ENCODE data around the gene TLE5. TPM values are rescaled to one million over a fixed set of nuclear protein-coding genes. Genes with fewer than 3 reads are reported as not detected.

TLE5 gene
- total and polyA plus RNA-seq, 2 experiments from 2014 or later: 487 to 612 TPM

DNA sequence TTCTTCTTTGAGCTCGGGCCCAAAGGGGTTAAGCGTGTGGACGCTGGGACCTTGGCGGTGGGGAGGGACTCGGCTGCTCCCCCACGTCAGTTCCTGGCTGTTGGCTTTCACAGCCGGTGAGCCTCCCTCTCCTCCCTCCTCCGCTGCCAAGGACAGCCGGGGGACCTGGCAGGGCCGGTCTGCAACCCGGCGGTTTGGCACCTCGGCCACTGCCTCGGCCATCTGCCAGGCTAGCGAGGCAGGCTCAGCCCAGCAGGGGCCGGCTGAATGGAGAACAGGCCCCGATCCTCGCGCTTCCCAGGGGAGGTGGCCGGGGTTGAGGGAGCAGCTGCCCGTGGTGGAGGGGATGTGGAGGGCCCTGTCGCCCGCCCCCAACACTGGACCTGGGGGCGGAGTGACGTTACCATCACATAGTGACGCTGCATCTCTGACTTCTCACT is 5.0 kb downstream of the TLE5 start:
- Histone ChIP-seq H3K36me3 (peaks cover 26% of the 10 kb centered on the region), H3K4me1 (ENCODE audit: low read depth) (peaks cover 12% of the 10 kb centered on the region), H3K4me3 (no peak overlapping the region), H3K27ac (peak overlapping the region; percentile 45), H3K9me3 (ENCODE audit: low read depth) (no peaks in the 10 kb centered on the region), H3K27me3 (no peaks in the 10 kb centered on the region)
- TF ChIP-seq, protein P1, sequence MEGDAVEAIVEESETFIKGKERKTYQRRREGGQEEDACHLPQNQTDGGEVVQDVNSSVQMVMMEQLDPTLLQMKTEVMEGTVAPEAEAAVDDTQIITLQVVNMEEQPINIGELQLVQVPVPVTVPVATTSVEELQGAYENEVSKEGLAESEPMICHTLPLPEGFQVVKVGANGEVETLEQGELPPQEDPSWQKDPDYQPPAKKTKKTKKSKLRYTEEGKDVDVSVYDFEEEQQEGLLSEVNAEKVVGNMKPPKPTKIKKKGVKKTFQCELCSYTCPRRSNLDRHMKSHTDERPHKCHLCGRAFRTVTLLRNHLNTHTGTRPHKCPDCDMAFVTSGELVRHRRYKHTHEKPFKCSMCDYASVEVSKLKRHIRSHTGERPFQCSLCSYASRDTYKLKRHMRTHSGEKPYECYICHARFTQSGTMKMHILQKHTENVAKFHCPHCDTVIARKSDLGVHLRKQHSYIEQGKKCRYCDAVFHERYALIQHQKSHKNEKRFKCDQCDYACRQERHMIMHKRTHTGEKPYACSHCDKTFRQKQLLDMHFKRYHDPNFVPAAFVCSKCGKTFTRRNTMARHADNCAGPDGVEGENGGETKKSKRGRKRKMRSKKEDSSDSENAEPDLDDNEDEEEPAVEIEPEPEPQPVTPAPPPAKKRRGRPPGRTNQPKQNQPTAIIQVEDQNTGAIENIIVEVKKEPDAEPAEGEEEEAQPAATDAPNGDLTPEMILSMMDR (IDR thresholded peaks at IDR 0.05; ENCODE audit: low read depth, low read length): peak; percentile 7
- DNase-seq (ENCODE audit: low read depth in 1 of 2, low spot score in 1 of 2): peak in 1 of 2 donors; percentile 90

DNA sequence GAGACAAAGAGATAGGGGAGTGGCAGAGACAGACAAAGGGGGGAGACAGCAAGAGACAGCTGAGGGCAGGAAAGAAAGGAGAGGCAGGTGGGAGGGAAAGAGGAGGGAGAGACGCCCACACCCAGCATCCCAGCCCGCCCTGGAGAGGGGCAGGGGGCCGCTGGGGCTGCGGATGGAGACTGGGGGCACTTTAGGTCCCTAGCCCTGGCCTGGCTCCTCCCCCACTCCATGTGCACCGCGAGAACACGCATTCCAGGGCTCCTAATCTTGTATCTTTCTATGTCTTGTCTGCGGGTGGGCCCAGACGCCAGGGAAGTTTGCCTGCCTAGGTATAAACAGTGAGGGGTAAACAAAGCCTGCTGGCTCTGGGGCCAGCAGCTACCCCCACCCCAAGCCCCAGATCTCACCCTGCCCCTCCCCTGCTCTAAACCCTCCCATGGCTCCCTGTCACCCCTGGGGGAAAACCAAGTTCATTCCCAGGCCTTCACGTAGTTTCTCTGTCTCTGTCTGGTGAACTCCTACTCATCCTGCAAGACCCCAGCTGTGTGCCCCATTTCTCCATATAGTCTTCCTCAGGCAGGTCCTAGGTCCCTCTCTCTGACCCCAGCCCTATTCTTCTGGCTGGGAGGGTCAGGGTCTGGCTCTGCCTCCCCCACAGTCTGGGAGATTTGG is 5.7 kb downstream of the TLE5 start:
- TF ChIP-seq, protein P1 (IDR thresholded peaks at IDR 0.05; ENCODE audit: low read depth, low read length): no peak
- no peak overlapping the region for H3K4me3 ChIP-seq
- DNase-seq (ENCODE audit: low read depth in 1 of 2, low spot score in 1 of 2): no peak
- peaks cover 12% of the 10 kb centered on the region for H3K4me1 ChIP-seq (ENCODE audit: low read depth)
- H3K27ac ChIP-seq: peak overlapping the region; percentile 45
- H3K9me3 ChIP-seq (ENCODE audit: low read depth): no peaks in the 10 kb centered on the region
- H3K36me3 ChIP-seq: peaks cover 26% of the 10 kb centered on the region
- no peaks in the 10 kb centered on the region for H3K27me3 ChIP-seq

DNA sequence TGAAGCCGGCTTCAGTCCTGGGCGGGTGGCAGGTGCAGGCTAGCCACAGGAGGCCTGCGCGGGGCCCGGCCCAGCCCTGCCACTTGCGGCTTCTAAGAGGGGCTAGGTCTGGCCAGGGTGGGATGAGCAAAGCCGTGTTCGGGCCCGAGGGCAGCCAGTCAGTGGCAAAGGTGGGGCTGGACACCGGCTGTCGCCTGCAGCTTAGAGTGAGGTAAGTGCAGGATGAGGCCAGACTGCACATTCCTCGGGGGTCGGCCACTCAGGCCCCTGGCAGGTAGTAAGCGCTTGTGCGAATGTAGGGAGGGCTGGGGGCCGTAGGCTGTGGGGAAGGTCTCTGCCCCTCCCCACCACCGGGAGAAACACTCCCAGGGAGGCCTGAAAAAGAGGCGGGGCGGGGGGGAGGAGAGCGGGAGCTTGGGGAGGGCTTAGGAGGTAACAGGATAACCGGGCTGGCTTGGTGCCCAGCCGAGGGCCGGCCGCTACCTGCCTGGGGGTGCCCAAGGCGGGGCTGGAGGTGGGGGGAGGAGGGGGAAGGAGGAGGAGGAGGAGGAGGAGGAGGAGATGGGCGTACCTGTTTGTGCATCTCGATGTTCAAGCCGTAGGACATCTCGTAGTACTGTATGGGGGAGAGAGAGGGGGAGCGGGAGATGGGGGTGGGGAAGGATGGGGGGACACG is 6.4 kb downstream of the TLE5 start:
- DNase-seq (ENCODE audit: low read depth in 1 of 2, low spot score in 1 of 2): no peak
- peaks cover 12% of the 10 kb centered on the region for H3K4me1 ChIP-seq (ENCODE audit: low read depth)
- H3K36me3 ChIP-seq: peaks cover 26% of the 10 kb centered on the region
- TF ChIP-seq, protein P1 (IDR thresholded peaks at IDR 0.05; ENCODE audit: low read depth, low read length): no peak
- H3K4me3 ChIP-seq: no peak overlapping the region
- no peaks in the 10 kb centered on the region for H3K27me3 ChIP-seq
- no peaks in the 10 kb centered on the region for H3K9me3 ChIP-seq (ENCODE audit: low read depth)
- peak overlapping the region; percentile 35 for H3K27ac ChIP-seq

DNA sequence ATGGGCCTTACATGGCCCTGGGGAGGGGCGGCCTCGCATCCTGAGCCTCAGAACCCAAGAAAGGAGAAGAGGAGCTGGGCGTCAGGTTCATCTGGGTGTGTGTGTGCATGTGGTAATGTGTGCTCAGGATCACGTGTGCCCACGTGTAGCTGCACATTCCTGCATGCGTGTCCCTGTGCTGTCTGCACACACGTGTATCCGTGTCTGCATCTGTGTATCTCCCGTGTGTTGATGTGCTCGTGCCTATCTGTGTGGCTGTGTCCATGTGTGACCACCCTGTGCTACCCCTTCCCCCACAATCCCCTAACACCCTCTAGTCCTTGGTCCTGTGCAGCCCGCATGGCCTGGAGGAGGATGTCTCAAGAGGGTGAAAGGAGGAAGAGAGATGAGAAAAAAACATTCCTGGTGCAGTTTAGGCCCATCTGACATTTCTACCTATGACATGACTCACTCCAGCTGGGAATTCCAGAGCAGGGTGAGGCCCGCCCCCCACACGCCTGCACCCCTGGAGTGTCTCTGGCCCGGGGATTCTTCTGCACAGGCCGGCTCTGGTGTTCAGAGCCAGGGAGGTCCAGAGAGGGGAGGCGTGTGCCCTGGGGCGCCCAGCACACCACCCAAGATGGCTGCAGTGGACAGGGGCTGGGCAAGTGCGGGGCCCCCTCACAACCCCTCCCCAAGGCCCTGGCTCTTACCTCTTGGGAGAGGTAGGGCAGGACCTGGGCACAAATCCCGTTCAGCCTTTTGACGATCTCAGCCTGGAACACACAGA is 7.1 kb downstream of the TLE5 start:
- no peak for DNase-seq (ENCODE audit: low read depth in 1 of 2, low spot score in 1 of 2)
- H3K27me3 ChIP-seq: no peaks in the 10 kb centered on the region
- TF ChIP-seq, protein P1 (IDR thresholded peaks at IDR 0.05; ENCODE audit: low read depth, low read length): no peak
- peaks cover 12% of the 10 kb centered on the region for H3K4me1 ChIP-seq (ENCODE audit: low read depth)
- no peaks in the 10 kb centered on the region for H3K9me3 ChIP-seq (ENCODE audit: low read depth)
- no peak overlapping the region for H3K4me3 ChIP-seq
- H3K27ac ChIP-seq: peak overlapping the region; percentile 35
- H3K36me3 ChIP-seq: peaks cover 26% of the 10 kb centered on the region

DNA sequence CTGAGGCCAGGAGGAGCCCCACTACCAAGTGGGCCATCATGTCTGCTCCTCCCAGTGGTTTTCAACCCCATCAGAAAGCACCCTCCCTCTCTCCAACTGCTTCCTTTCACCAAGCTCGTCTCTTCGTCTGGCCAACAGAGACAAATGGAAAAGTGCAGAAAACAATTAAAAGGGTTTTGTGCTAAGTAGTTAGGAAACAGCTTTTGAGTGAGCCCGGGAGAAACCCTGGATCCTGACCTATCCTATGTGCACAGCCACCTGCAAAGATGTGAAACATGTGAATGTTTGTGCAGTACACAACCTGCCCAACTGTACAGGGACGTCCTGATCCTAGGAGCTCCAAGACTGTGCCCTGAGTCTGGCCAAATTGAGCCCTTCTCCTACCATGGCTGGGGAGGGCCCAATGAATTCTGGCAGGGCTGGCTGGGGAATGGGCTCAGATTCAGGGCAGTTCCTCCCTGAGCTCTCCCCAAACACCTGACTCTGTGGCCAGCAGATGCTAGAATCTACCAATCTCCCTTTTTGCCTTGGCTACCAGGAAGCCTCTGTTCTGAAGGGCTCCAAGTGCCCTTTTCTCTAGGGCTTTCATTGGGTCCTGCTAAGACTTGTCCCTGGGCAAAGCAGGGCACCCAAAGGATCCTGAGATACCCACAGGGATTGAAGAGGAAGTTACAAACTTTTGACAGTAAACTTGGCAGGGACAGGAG is 7.9 kb downstream of the TLE5 start:
- TF ChIP-seq, protein P1 (IDR thresholded peaks at IDR 0.05; ENCODE audit: low read depth, low read length): no peak
- Histone ChIP-seq H3K27me3 (no peaks in the 10 kb centered on the region), H3K9me3 (ENCODE audit: low read depth) (no peaks in the 10 kb centered on the region), H3K4me3 (no peak overlapping the region), H3K27ac (peak overlapping the region; percentile 35), H3K4me1 (ENCODE audit: low read depth) (peaks cover 12% of the 10 kb centered on the region), H3K36me3 (peaks cover 21% of the 10 kb centered on the region)
- DNase-seq (ENCODE audit: low read depth in 1 of 2, low spot score in 1 of 2): no peak
